ENCODE results near the gene SIAH1. TPM values are rescaled to one million over a fixed set of nuclear protein-coding genes. Genes with fewer than 3 reads are reported as not detected.

The SIAH1 gene
- total and polyA plus RNA-seq, 9 of the 15 experiments (the other 6 are each of a cell fraction or from before 2014, with no cell fraction given): 4.1 to 14.3 (median 12.5) TPM

GRCh38 chr16:48365601-48366164 lies 19.5 kb downstream of the SIAH1 start (continued):
- TF ChIP-seq RREB1 (CRISPR knock-in tag; IDR thresholded peaks at IDR 0.05) (no peak), HMG20B (CRISPR knock-in tag; IDR thresholded peaks at IDR 0.05) (no peak), CHD4 (IDR thresholded peaks at IDR 0.05; ENCODE audit: insufficient read depth, insufficient replicate concordance, low read depth, low read length, poor library complexity, severe bottlenecking) (no peak), ZNF143 (CRISPR knock-in tag; IDR thresholded peaks at IDR 0.05) (no peak), ZNF324 (CRISPR knock-in tag; IDR thresholded peaks at IDR 0.05) (no peak), ZNF444 (CRISPR knock-in tag; IDR thresholded peaks at IDR 0.05) (no peak), HNRNPLL (IDR thresholded peaks at IDR 0.05; ENCODE audit: low read depth, low read length, poor library complexity, severe bottlenecking) (peak; percentile 77), ZNF57 (CRISPR knock-in tag; IDR thresholded peaks at IDR 0.05) (no peak), MYBL2 (IDR thresholded peaks at IDR 0.05; ENCODE audit: low read depth) (no peak), MYBL2 (CRISPR knock-in tag; IDR thresholded peaks at IDR 0.05; ENCODE audit: borderline replicate concordance) (no peak), E2F1 (CRISPR knock-in tag; IDR thresholded peaks at IDR 0.05) (no peak), NFRKB (IDR thresholded peaks at IDR 0.05; ENCODE audit: low read depth) (no peak), ETV5 (CRISPR knock-in tag; IDR thresholded peaks at IDR 0.05; ENCODE audit: low read depth) (no peak), ZNF384 (IDR thresholded peaks at IDR 0.05; ENCODE audit: low read depth, low read length) (no peak), SUPT5H (IDR thresholded peaks at IDR 0.05) (peak; percentile 75), RCOR1 (IDR thresholded peaks at IDR 0.05; ENCODE audit: borderline replicate concordance in 1 of 2, low read depth in 2 of 2, low read length in 2 of 2) (peak in 1 of 2 experiments; percentile 32; a peak in 1 of 4 replicates)
- TF ChIP-seq, protein P1, sequence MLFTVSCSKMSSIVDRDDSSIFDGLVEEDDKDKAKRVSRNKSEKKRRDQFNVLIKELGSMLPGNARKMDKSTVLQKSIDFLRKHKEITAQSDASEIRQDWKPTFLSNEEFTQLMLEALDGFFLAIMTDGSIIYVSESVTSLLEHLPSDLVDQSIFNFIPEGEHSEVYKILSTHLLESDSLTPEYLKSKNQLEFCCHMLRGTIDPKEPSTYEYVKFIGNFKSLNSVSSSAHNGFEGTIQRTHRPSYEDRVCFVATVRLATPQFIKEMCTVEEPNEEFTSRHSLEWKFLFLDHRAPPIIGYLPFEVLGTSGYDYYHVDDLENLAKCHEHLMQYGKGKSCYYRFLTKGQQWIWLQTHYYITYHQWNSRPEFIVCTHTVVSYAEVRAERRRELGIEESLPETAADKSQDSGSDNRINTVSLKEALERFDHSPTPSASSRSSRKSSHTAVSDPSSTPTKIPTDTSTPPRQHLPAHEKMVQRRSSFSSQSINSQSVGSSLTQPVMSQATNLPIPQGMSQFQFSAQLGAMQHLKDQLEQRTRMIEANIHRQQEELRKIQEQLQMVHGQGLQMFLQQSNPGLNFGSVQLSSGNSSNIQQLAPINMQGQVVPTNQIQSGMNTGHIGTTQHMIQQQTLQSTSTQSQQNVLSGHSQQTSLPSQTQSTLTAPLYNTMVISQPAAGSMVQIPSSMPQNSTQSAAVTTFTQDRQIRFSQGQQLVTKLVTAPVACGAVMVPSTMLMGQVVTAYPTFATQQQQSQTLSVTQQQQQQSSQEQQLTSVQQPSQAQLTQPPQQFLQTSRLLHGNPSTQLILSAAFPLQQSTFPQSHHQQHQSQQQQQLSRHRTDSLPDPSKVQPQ (CRISPR knock-in tag; IDR thresholded peaks at IDR 0.05; ENCODE audit: borderline replicate concordance): no peak

Data from K562 (cell line).